Type B pancreatic cell (in vitro differentiated cells): ENCODE data around the gene STAG3. TPM values are rescaled to one million over a fixed set of nuclear protein-coding genes. Genes with fewer than 3 reads are reported as not detected.
"Not testable (repeated sequence)": the region's sequence is repeated elsewhere in the genome, so short reads cannot be mapped to it uniquely, and the experiment has no call there.

Source experiments
- DNase-seq: peaks from one replicate; pipeline ENCODE4 v3.0.0; 2021; ENCODE audit warnings: mixed read lengths; ENCODE audit not compliant: unreplicated experiment; ENCODE audit errors: extremely low spot score
- H3K27ac Mint-ChIP-seq: 2 replicates; pipeline ENCODE4 v1.8.0; 2021; ENCODE audit warnings: mild to moderate bottlenecking, mixed read lengths
- H3K27me3 Mint-ChIP-seq: 2 replicates; pipeline ENCODE4 v1.8.0; 2021; ENCODE audit warnings: mixed read lengths
- H3K36me3 Mint-ChIP-seq: 2 replicates; pipeline ENCODE4 v1.8.0; 2021; ENCODE audit warnings: mixed read lengths
- H3K4me1 Mint-ChIP-seq: one replicate; pipeline ENCODE4 v1.8.0; 2021; ENCODE audit warnings: mixed read lengths; ENCODE audit not compliant: unreplicated experiment
- H3K4me3 Mint-ChIP-seq: 2 replicates; pipeline ENCODE4 v1.8.0; 2021; ENCODE audit warnings: mild to moderate bottlenecking, mixed read lengths
- H3K9me3 Mint-ChIP-seq: 2 replicates; pipeline ENCODE4 v1.8.0; 2021; ENCODE audit warnings: mixed read lengths
- total RNA-seq: library from RNA; stranded (reverse); gene quantifications from 2 replicates; pipeline ENCODE4 v1.2.1, GENCODE V29; 2021; ENCODE audit warnings: low replicate concordance
- TF ChIP-seq, protein P1 (sequence below): fragments of 200-600 bp; sonication (generic); conservative IDR thresholded peaks from 2 replicates; pipeline ENCODE4 v1.5.0; 2021; ENCODE audit warnings: antibody characterized with exemption, mild to moderate bottlenecking

Gene STAG3
- total RNA-seq, 1 donor from 2014 or later = 1.7 TPM

- Mint-ChIP-seq H3K9me3 (no peaks in the 10 kb centered on the region), H3K36me3 (no peaks in the 10 kb centered on the region), H3K4me1 (peaks cover 18% of the 10 kb centered on the region), H3K4me3 (peak overlapping the region; percentile 20), H3K27me3 (no peaks in the 10 kb centered on the region), H3K27ac (peak overlapping the region; percentile 53)
- TF ChIP-seq, protein P1, sequence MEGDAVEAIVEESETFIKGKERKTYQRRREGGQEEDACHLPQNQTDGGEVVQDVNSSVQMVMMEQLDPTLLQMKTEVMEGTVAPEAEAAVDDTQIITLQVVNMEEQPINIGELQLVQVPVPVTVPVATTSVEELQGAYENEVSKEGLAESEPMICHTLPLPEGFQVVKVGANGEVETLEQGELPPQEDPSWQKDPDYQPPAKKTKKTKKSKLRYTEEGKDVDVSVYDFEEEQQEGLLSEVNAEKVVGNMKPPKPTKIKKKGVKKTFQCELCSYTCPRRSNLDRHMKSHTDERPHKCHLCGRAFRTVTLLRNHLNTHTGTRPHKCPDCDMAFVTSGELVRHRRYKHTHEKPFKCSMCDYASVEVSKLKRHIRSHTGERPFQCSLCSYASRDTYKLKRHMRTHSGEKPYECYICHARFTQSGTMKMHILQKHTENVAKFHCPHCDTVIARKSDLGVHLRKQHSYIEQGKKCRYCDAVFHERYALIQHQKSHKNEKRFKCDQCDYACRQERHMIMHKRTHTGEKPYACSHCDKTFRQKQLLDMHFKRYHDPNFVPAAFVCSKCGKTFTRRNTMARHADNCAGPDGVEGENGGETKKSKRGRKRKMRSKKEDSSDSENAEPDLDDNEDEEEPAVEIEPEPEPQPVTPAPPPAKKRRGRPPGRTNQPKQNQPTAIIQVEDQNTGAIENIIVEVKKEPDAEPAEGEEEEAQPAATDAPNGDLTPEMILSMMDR = peak; percentile 90
- DNase-seq = no peak
Observed at GRCh38 chr7:100132697-100133151, 45.0 kb upstream of the STAG3 start.

- Mint-ChIP-seq H3K4me1 (peaks cover 4% of the 10 kb centered on the region), H3K9me3 (no peaks in the 10 kb centered on the region), H3K4me3 (no peak overlapping the region), H3K27me3 (peaks cover 3% of the 10 kb centered on the region), H3K27ac (no peak overlapping the region), H3K36me3 (no peaks in the 10 kb centered on the region)
- TF ChIP-seq, protein P1 = no peak
- DNase-seq = no peak
Observed at GRCh38 chr7:100137851-100138760, 39.6 kb upstream of the STAG3 start.

- H3K9me3 Mint-ChIP-seq = no peaks in the 10 kb centered on the region
- TF ChIP-seq, protein P1 = no peak
- no peak overlapping the region for H3K27ac Mint-ChIP-seq
- no peaks in the 10 kb centered on the region for H3K36me3 Mint-ChIP-seq
- DNase-seq = no peak
- H3K4me3 Mint-ChIP-seq = no peak overlapping the region
- peaks cover 3% of the 10 kb centered on the region for H3K27me3 Mint-ChIP-seq
- no peaks in the 10 kb centered on the region for H3K4me1 Mint-ChIP-seq
Observed at GRCh38 chr7:100141555-100141949, 36.2 kb upstream of the STAG3 start.

DNA sequence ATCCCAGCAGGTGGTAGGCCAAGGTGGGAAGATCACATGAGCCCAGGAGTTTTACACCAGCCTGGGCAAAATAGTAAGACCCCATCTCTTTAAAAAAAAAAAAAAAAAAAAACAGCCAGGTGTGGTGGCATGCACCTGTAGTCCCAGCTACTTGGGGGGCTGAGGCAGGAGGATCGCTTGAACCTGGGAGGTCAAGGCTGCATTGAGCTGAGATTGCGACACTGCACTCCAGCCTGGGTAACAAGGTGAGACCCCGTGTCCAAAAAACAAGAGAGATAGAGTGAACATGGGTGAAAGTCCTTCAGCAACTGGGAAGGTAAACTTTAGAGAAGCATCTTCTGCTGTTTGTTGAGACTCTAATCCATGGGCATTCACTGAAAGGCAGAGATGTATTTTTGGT is 35.3 kb upstream of the STAG3 start:
- Mint-ChIP-seq H3K4me3 (no peak overlapping the region), H3K4me1 (no peaks in the 10 kb centered on the region), H3K9me3 (no peaks in the 10 kb centered on the region), H3K27ac (no peak overlapping the region), H3K27me3 (peaks cover 3% of the 10 kb centered on the region), H3K36me3 (no peaks in the 10 kb centered on the region)
- TF ChIP-seq, protein P1 = no peak
- no peak for DNase-seq

DNA sequence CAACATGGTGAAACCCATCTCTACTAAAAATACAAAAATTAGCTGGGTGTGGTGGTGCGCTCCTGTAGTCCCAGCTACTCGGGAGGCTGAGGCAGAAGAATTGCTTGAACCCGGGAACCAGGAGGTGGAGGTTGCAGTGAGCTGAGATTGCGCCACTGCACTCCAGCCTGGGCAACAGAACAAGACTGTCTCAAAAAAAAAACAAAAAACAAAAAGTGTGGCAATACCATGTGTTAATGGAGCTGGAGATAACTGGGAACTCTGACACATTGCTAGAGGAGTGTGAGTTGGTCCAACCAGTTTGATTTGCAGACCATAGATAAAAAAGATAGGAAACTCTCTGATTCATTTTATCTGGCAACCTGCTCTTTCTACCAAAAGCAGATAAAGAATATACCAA is 31.4 kb upstream of the STAG3 start:
- H3K4me1 Mint-ChIP-seq = peaks cover 13% of the 10 kb centered on the region
- H3K9me3 Mint-ChIP-seq, H3K27ac Mint-ChIP-seq, H3K36me3 Mint-ChIP-seq, H3K4me3 Mint-ChIP-seq, H3K27me3 Mint-ChIP-seq, DNase-seq: not testable (repeated sequence)

GRCh38 chr7:100147278-100147677 is 30.4 kb upstream of the STAG3 start:
- peaks cover 4% of the 10 kb centered on the region for H3K36me3 Mint-ChIP-seq
- no peak overlapping the region for H3K27ac Mint-ChIP-seq
- H3K4me3 Mint-ChIP-seq = no peak overlapping the region
- no peaks in the 10 kb centered on the region for H3K9me3 Mint-ChIP-seq
- TF ChIP-seq, protein P1 = no peak
- DNase-seq = no peak
- H3K4me1 Mint-ChIP-seq = peaks cover 13% of the 10 kb centered on the region
- H3K27me3 Mint-ChIP-seq = no peaks in the 10 kb centered on the region
